ENCODE results near the gene JAZF1. TPM values are rescaled to one million over a fixed set of nuclear protein-coding genes. Genes with fewer than 3 reads are reported as not detected.
A peak's percentile ranks its signal among the peaks of the same experiment; 100 is the strongest.

Gene JAZF1
- total and polyA plus RNA-seq, 5 donors from 2014 or later = 6.4 to 30.7 (median 7.6) TPM

- H3K4me3 Mint-ChIP-seq = no peak overlapping the region
- no peak for ATAC-seq (ENCODE audit: low read depth in 2 of 2)
- Histone ChIP-seq H3K27ac (ENCODE audit: insufficient read depth, low read length, poor library complexity, severe bottlenecking) (no peak overlapping the region), H3K4me1 (ENCODE audit: control insufficient read depth, insufficient read depth, low read length, poor library complexity, severe bottlenecking) (no peaks in the 10 kb centered on the region), H3K27me3 (ENCODE audit: control insufficient read depth, insufficient read depth, low read length) (no peaks in the 10 kb centered on the region), H3K9me3 (ENCODE audit: control insufficient read depth in 2 of 2, low read length in 2 of 2) (no peaks in the 10 kb centered on the region), H3K4me3 (ENCODE audit: low read depth, low read length) (no peak overlapping the region), H3K36me3 (ENCODE audit: control insufficient read depth, insufficient read depth, low read length) (no peaks in the 10 kb centered on the region)
- DNase-seq = no peak
- H3K36me3 Mint-ChIP-seq = peaks cover under 1% of the 10 kb centered on the region
- H3K27ac Mint-ChIP-seq = no peak overlapping the region
- H3K9me3 Mint-ChIP-seq = no peaks in the 10 kb centered on the region
- peaks cover 4 to 17% (median 11%) of the 10 kb centered on the region in 4 donors for H3K4me1 Mint-ChIP-seq
- H3K27me3 Mint-ChIP-seq = no peaks in the 10 kb centered on the region
Observed at GRCh38 chr7:28083998-28084985, 96.3 kb downstream of the JAZF1 start.

DNA sequence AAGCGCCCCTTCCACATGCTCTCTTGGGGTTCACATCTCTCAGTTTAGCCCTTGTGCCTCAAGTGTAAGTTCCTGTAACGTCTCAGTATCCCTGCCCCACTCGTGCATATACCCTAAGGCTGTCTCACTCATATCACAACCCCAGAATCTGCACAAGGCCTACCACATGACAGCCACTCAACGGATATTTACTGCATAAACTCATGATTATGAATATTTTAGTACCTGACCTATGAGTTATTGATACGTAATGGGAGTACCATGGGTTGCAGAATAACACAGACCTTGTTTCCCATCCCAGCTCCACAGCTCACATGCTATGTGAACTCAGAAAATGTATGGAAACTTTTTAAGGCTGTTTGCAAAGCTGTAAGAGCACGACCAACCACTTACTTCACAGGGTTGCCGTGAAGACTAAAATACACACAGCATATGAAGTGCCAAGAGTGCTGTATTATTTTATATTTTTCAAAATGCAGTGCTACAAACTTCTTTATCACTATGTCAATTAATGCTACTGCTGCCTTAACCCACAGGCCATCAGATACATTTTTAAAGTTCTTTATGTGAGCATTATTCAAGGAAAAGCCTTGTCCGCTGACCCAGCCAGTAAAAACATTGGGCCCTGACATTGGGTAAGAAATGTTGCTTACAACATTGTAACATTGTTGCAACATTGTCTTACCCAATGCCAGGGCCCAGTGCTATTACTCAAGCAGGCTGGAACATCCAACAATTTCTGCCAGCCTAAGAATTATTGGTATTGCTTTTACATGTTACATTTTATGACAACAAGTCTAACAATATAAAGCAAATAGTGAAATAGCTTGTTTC lies 97.2 kb downstream of the JAZF1 start:
- peaks cover 6 to 13% (median 10%) of the 10 kb centered on the region in 4 donors for H3K4me1 Mint-ChIP-seq
- no peaks in the 10 kb centered on the region for H3K27me3 ChIP-seq (ENCODE audit: control insufficient read depth, insufficient read depth, low read length)
- DNase-seq = no peak
- no peaks in the 10 kb centered on the region for H3K36me3 ChIP-seq (ENCODE audit: control insufficient read depth, insufficient read depth, low read length)
- peak overlapping the region in 1 of 3 donors; percentile 1 for H3K27ac Mint-ChIP-seq
- no peaks in the 10 kb centered on the region for H3K9me3 Mint-ChIP-seq
- H3K27me3 Mint-ChIP-seq = no peaks in the 10 kb centered on the region
- no peak overlapping the region for H3K27ac ChIP-seq (ENCODE audit: insufficient read depth, low read length, poor library complexity, severe bottlenecking)
- H3K9me3 ChIP-seq (ENCODE audit: control insufficient read depth in 2 of 2, low read length in 2 of 2) = no peaks in the 10 kb centered on the region
- ATAC-seq (ENCODE audit: low read depth in 2 of 2) = no peak
- H3K4me3 Mint-ChIP-seq = no peak overlapping the region
- H3K4me3 ChIP-seq (ENCODE audit: low read depth, low read length) = no peak overlapping the region
- no peaks in the 10 kb centered on the region for H3K4me1 ChIP-seq (ENCODE audit: control insufficient read depth, insufficient read depth, low read length, poor library complexity, severe bottlenecking)
- no peaks in the 10 kb centered on the region for H3K36me3 Mint-ChIP-seq

DNA sequence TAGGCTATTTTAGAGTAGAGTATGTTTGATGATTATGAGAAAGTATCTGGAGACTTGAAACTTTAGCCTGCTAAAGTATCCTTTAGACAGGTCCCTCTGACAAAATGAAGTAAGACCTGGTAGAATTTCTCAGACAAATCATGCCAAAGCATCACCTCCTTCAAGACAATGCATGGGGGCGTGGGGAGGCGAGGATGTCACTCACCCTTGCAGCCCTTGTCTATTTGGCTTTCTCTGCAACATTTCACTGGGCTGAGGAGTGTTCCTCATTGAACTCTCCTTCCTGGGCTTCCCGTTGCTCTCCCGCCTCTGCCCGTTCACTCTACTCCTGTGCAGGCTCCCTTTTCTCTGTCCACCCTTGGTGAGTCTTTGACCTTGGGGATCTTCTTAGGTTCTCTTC lies 98.5 kb downstream of the JAZF1 start:
- Histone ChIP-seq H3K9me3 (ENCODE audit: control insufficient read depth in 2 of 2, low read length in 2 of 2) (no peaks in the 10 kb centered on the region), H3K27ac (ENCODE audit: insufficient read depth, low read length, poor library complexity, severe bottlenecking) (no peak overlapping the region), H3K4me3 (ENCODE audit: low read depth, low read length) (no peak overlapping the region), H3K4me1 (ENCODE audit: control insufficient read depth, insufficient read depth, low read length, poor library complexity, severe bottlenecking) (no peaks in the 10 kb centered on the region), H3K27me3 (ENCODE audit: control insufficient read depth, insufficient read depth, low read length) (no peaks in the 10 kb centered on the region), H3K36me3 (ENCODE audit: control insufficient read depth, insufficient read depth, low read length) (no peaks in the 10 kb centered on the region)
- peaks cover 14 to 20% (median 16%) of the 10 kb centered on the region in 4 donors for H3K4me1 Mint-ChIP-seq
- no peak overlapping the region for H3K27ac Mint-ChIP-seq
- H3K27me3 Mint-ChIP-seq = no peaks in the 10 kb centered on the region
- no peaks in the 10 kb centered on the region for H3K9me3 Mint-ChIP-seq
- H3K36me3 Mint-ChIP-seq = no peaks in the 10 kb centered on the region
- DNase-seq (no peak), ATAC-seq (ENCODE audit: low read depth in 2 of 2) (no peak)
- H3K4me3 Mint-ChIP-seq = no peak overlapping the region

- no peaks in the 10 kb centered on the region for H3K9me3 ChIP-seq (ENCODE audit: control insufficient read depth in 2 of 2, low read length in 2 of 2)
- Mint-ChIP-seq H3K4me1 (peaks cover 10 to 20% (median 14%) of the 10 kb centered on the region in 4 donors), H3K9me3 (no peaks in the 10 kb centered on the region), H3K36me3 (no peaks in the 10 kb centered on the region), H3K27ac (peak overlapping the region in 1 of 3 donors; percentile 21), H3K27me3 (no peaks in the 10 kb centered on the region), H3K4me3 (no peak overlapping the region)
- no peak for ATAC-seq (ENCODE audit: low read depth in 2 of 2)
- DNase-seq = no peak
- no peaks in the 10 kb centered on the region for H3K36me3 ChIP-seq (ENCODE audit: control insufficient read depth, insufficient read depth, low read length)
- no peaks in the 10 kb centered on the region for H3K4me1 ChIP-seq (ENCODE audit: control insufficient read depth, insufficient read depth, low read length, poor library complexity, severe bottlenecking)
- no peak overlapping the region for H3K4me3 ChIP-seq (ENCODE audit: low read depth, low read length)
- no peaks in the 10 kb centered on the region for H3K27me3 ChIP-seq (ENCODE audit: control insufficient read depth, insufficient read depth, low read length)
- H3K27ac ChIP-seq (ENCODE audit: insufficient read depth, low read length, poor library complexity, severe bottlenecking) = no peak overlapping the region
Observed at GRCh38 chr7:28081016-28081415, 99.6 kb downstream of the JAZF1 start.

- no peaks in the 10 kb centered on the region for H3K4me1 ChIP-seq (ENCODE audit: control insufficient read depth, insufficient read depth, low read length, poor library complexity, severe bottlenecking)
Observed at GRCh38 chr7:28078036-28078901, 102.3 kb downstream of the JAZF1 start.

DNA sequence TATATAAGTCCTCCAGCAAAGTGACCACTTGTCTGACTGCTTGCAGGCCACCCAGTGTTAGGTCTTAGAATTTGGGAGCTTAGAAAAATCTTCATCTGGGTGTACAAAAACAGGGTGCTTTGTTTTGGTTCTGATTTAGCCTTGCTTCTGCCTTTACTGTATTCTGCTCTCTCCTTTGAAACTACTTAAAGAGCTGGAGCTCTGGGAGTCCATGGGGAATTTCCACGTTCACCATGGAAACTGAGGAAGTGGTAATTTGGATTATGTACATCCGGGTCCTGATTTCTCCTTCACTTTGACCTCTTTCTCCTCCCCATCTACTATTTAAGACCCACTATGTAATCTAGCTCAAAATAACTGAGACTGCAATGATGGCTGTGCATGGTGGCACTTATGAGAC lies 103.0 kb downstream of the JAZF1 start:
- Histone ChIP-seq H3K4me1 (ENCODE audit: control insufficient read depth, insufficient read depth, low read length, poor library complexity, severe bottlenecking) (no peaks in the 10 kb centered on the region), H3K27ac (ENCODE audit: insufficient read depth, low read length, poor library complexity, severe bottlenecking) (no peak overlapping the region)
- no peaks in the 10 kb centered on the region for H3K9me3 Mint-ChIP-seq

More at GRCh38 chr7:28078036-28078901, 102.3 kb downstream of the JAZF1 start:
- no peaks in the 10 kb centered on the region for H3K36me3 ChIP-seq (ENCODE audit: control insufficient read depth, insufficient read depth, low read length)
- H3K27ac ChIP-seq (ENCODE audit: insufficient read depth, low read length, poor library complexity, severe bottlenecking) = no peak overlapping the region
- no peaks in the 10 kb centered on the region for H3K27me3 Mint-ChIP-seq
- H3K4me1 Mint-ChIP-seq = peaks cover 13 to 20% (median 16%) of the 10 kb centered on the region in 4 donors
- H3K36me3 Mint-ChIP-seq = no peaks in the 10 kb centered on the region
- H3K9me3 Mint-ChIP-seq = no peaks in the 10 kb centered on the region
- no peak overlapping the region for H3K27ac Mint-ChIP-seq
- H3K9me3 ChIP-seq (ENCODE audit: control insufficient read depth in 2 of 2, low read length in 2 of 2) = no peaks in the 10 kb centered on the region
- peak; percentile 63 to 66 for ATAC-seq (ENCODE audit: low read depth in 2 of 2)
- H3K4me3 ChIP-seq (ENCODE audit: low read depth, low read length) = no peak overlapping the region
- peak; percentile 21 to 58 (median 53) for DNase-seq
- no peak overlapping the region for H3K4me3 Mint-ChIP-seq
- no peaks in the 10 kb centered on the region for H3K27me3 ChIP-seq (ENCODE audit: control insufficient read depth, insufficient read depth, low read length)

More for the DNA sequence above, 103.0 kb downstream of the JAZF1 start:
- Histone ChIP-seq H3K4me3 (ENCODE audit: low read depth, low read length) (no peak overlapping the region), H3K9me3 (ENCODE audit: control insufficient read depth in 2 of 2, low read length in 2 of 2) (no peaks in the 10 kb centered on the region), H3K36me3 (ENCODE audit: control insufficient read depth, insufficient read depth, low read length) (no peaks in the 10 kb centered on the region), H3K27me3 (ENCODE audit: control insufficient read depth, insufficient read depth, low read length) (no peaks in the 10 kb centered on the region)
- H3K4me3 Mint-ChIP-seq = no peak overlapping the region
- H3K4me1 Mint-ChIP-seq = peaks cover 16% of the 10 kb centered on the region in 4 donors
- ATAC-seq (ENCODE audit: low read depth in 2 of 2) (no peak), DNase-seq (no peak)
- no peak overlapping the region for H3K27ac Mint-ChIP-seq
- no peaks in the 10 kb centered on the region for H3K36me3 Mint-ChIP-seq
- H3K27me3 Mint-ChIP-seq = no peaks in the 10 kb centered on the region

Measured in CD4-positive, CD25-positive, alpha-beta regulatory T cell (primary cell).